ENCODE data around the gene PXDN. TPM values are rescaled to one million over a fixed set of nuclear protein-coding genes. Genes with fewer than 3 reads are reported as not detected.

Gene PXDN
- total RNA-seq, 1 donor: 137 TPM

- H3K4me3 ChIP-seq (ENCODE audit: low read depth, low read length): no peak overlapping the region
- TF ChIP-seq CTCF (IDR thresholded peaks at IDR 0.05; ENCODE audit: insufficient read depth, low read length): no peak
- DNase-seq (ENCODE audit: low read depth): no peak
Observed at GRCh38 chr2:1645761-1646476, 98.4 kb downstream of the PXDN start.

- H3K4me3 ChIP-seq (ENCODE audit: low read depth, low read length): no peak overlapping the region
- no peak for DNase-seq (ENCODE audit: low read depth)
- no peak for TF ChIP-seq CTCF (IDR thresholded peaks at IDR 0.05; ENCODE audit: insufficient read depth, low read length)
Observed at GRCh38 chr2:1644427-1644826, 99.9 kb downstream of the PXDN start.

GRCh38 chr2:1642993-1643619 lies 101.2 kb downstream of the PXDN start:
- no peak for DNase-seq (ENCODE audit: low read depth)
- TF ChIP-seq CTCF (IDR thresholded peaks at IDR 0.05; ENCODE audit: insufficient read depth, low read length): no peak
- H3K4me3 ChIP-seq (ENCODE audit: low read depth, low read length): no peak overlapping the region

- DNase-seq (ENCODE audit: low read depth): no peak
- no peak for TF ChIP-seq CTCF (IDR thresholded peaks at IDR 0.05; ENCODE audit: insufficient read depth, low read length)
- H3K4me3 ChIP-seq (ENCODE audit: low read depth, low read length): no peak overlapping the region
Observed at GRCh38 chr2:1642066-1642861, 102.1 kb downstream of the PXDN start.

GRCh38 chr2:1641523-1641922 lies 102.8 kb downstream of the PXDN start:
- no peak for DNase-seq (ENCODE audit: low read depth)
- TF ChIP-seq CTCF (IDR thresholded peaks at IDR 0.05; ENCODE audit: insufficient read depth, low read length): no peak
- no peak overlapping the region for H3K4me3 ChIP-seq (ENCODE audit: low read depth, low read length)

GRCh38 chr2:1640301-1641135 lies 103.8 kb downstream of the PXDN start:
- no peak for TF ChIP-seq CTCF (IDR thresholded peaks at IDR 0.05; ENCODE audit: insufficient read depth, low read length)
- DNase-seq (ENCODE audit: low read depth): no peak
- H3K4me3 ChIP-seq (ENCODE audit: low read depth, low read length): no peak overlapping the region

Measured in fibroblast of the aortic adventitia (primary cell).